ENCODE measurements around the gene RAD51B.

GRCh38 chr14:67846029-67846610 lies 26.5 kb downstream of the RAD51B start:
- no peak for TF ChIP-seq POLR2A (IDR thresholded peaks at IDR 0.05)
- TF ChIP-seq, protein P1, sequence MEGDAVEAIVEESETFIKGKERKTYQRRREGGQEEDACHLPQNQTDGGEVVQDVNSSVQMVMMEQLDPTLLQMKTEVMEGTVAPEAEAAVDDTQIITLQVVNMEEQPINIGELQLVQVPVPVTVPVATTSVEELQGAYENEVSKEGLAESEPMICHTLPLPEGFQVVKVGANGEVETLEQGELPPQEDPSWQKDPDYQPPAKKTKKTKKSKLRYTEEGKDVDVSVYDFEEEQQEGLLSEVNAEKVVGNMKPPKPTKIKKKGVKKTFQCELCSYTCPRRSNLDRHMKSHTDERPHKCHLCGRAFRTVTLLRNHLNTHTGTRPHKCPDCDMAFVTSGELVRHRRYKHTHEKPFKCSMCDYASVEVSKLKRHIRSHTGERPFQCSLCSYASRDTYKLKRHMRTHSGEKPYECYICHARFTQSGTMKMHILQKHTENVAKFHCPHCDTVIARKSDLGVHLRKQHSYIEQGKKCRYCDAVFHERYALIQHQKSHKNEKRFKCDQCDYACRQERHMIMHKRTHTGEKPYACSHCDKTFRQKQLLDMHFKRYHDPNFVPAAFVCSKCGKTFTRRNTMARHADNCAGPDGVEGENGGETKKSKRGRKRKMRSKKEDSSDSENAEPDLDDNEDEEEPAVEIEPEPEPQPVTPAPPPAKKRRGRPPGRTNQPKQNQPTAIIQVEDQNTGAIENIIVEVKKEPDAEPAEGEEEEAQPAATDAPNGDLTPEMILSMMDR (IDR thresholded peaks at IDR 0.05), result no peak

Data from ovary (tissue), 3 donors.